Measurements from ENCODE around the gene MRGPRX4.

DNA sequence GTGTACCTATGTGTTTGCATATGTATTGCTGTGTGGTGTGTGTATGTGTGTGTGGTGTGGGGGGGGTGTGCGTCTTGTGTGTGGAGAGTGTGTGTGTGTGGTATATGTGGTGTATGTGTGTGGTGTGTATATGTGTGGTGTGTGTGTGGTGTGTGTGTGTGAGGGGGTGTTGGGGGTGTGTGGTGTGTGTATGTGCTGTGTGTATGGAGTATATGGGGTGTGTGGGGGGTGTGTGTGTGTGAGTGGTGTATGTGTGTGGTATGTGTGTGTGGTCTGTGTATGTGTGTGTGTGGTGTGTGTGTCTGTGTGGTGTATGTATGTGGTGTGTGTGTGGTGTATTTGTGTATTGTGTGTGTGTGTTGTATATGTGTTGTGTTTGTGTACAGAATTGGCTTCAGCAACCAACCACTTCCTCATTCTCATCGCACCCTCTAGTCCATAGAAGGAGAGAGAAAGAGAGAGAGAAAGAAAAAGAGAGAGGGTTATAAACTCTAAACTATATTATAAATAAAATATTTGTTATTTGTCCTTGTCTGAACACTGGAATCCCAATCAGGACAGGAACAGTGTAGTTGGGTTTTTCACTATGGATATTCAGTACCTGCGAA is 50.3 kb downstream of the MRGPRX4 start:
- TF ChIP-seq, protein P1, sequence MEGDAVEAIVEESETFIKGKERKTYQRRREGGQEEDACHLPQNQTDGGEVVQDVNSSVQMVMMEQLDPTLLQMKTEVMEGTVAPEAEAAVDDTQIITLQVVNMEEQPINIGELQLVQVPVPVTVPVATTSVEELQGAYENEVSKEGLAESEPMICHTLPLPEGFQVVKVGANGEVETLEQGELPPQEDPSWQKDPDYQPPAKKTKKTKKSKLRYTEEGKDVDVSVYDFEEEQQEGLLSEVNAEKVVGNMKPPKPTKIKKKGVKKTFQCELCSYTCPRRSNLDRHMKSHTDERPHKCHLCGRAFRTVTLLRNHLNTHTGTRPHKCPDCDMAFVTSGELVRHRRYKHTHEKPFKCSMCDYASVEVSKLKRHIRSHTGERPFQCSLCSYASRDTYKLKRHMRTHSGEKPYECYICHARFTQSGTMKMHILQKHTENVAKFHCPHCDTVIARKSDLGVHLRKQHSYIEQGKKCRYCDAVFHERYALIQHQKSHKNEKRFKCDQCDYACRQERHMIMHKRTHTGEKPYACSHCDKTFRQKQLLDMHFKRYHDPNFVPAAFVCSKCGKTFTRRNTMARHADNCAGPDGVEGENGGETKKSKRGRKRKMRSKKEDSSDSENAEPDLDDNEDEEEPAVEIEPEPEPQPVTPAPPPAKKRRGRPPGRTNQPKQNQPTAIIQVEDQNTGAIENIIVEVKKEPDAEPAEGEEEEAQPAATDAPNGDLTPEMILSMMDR (conservative IDR thresholded peaks at IDR 0.05; ENCODE audit: low read depth, low read length), result no peak
- TF ChIP-seq FOS (IDR thresholded peaks at IDR 0.05; ENCODE audit: low read depth, low read length) (no peak), POLR2A (IDR thresholded peaks at IDR 0.05; ENCODE audit: low read depth, low read length) (no peak), SMC3 (IDR thresholded peaks at IDR 0.05; ENCODE audit: low read depth, low read length) (no peak), MXI1 (IDR thresholded peaks at IDR 0.05; ENCODE audit: borderline replicate concordance, low read depth, low read length) (no peak), CEBPB (IDR thresholded peaks at IDR 0.05; ENCODE audit: low read depth, low read length) (no peak), CHD1 (IDR thresholded peaks at IDR 0.05; ENCODE audit: low read depth, low read length) (no peak), BHLHE40 (IDR thresholded peaks at IDR 0.05; ENCODE audit: low read depth, low read length) (no peak), RAD21 (IDR thresholded peaks at IDR 0.05; ENCODE audit: low read length) (no peak), MAFK (IDR thresholded peaks at IDR 0.05; ENCODE audit: low read depth, low read length) (no peak), MAZ (IDR thresholded peaks at IDR 0.05; ENCODE audit: borderline replicate concordance, low read depth, low read length) (no peak)
- TF ChIP-seq, protein P2, sequence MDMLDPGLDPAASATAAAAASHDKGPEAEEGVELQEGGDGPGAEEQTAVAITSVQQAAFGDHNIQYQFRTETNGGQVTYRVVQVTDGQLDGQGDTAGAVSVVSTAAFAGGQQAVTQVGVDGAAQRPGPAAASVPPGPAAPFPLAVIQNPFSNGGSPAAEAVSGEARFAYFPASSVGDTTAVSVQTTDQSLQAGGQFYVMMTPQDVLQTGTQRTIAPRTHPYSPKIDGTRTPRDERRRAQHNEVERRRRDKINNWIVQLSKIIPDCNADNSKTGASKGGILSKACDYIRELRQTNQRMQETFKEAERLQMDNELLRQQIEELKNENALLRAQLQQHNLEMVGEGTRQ (IDR thresholded peaks at IDR 0.05; ENCODE audit: low read depth, low read length), result no peak
